SH-SY5Y (cell line): ENCODE data around the gene NKAIN1.

Experiments used
- GATA2 ChIP-seq: IDR thresholded peaks from 2 replicates; pipeline ENCODE4 v1.6.1; 2011; ENCODE audit warnings: mild to moderate bottlenecking, low read depth, low read length
- GATA3 ChIP-seq: IDR thresholded peaks from 2 replicates; pipeline ENCODE4 v1.6.1; 2011; ENCODE audit warnings: low read depth, mild to moderate bottlenecking, low read length, moderate library complexity

GRCh38 chr1:31170486-31170735 lies 69.3 kb downstream of the NKAIN1 start:
- no peak for TF ChIP-seq GATA3
- TF ChIP-seq GATA2, result no peak
